ENCODE data around the gene DMD. TPM values are rescaled to one million over a fixed set of nuclear protein-coding genes. Genes with fewer than 3 reads are reported as not detected.

The DMD gene
- total and polyA plus RNA-seq, 2 of the 8 experiments (the other 6 are each of a cell fraction or from before 2014, with no cell fraction given), result 4.8 to 7.4 TPM

- Histone ChIP-seq H3K36me3 (ENCODE audit: control insufficient read depth in 2 of 4, insufficient read depth in 4 of 4, low read length in 3 of 4) (no peaks in the 10 kb centered on the region), H2AK5ac (ENCODE audit: low read depth, low read length) (no peak overlapping the region), H2BK12ac (ENCODE audit: low read depth, low read length) (no peak overlapping the region), H3K23me2 (ENCODE audit: low read depth, low read length) (no peaks in the 10 kb centered on the region), H3K27me3 (replicated peaks in 1 of 4; ENCODE audit: control insufficient read depth in 3 of 4, extremely low read depth in 1 of 4, insufficient read depth in 3 of 4, low read length in 3 of 4) (no peaks in the 10 kb centered on the region), H3K9ac (replicated peaks in 1 of 4; ENCODE audit: extremely low read depth in 1 of 4, low read depth in 3 of 4, low read length in 3 of 4) (no peak overlapping the region), H3K14ac (ENCODE audit: insufficient read length) (no peak overlapping the region), H4K91ac (replicated peaks; ENCODE audit: insufficient read length, low read length) (no peak overlapping the region), H3K4me2 (ENCODE audit: insufficient read depth in 1 of 2, low read depth in 2 of 2, low read length in 2 of 2) (no peak overlapping the region), H3K79me2 (ENCODE audit: control insufficient read depth in 1 of 2, insufficient read depth in 2 of 2, low read length in 2 of 2) (no peaks in the 10 kb centered on the region), H3K18ac (ENCODE audit: extremely low read depth, low read length) (no peak overlapping the region), H3K27ac (ENCODE audit: low read depth, low read length) (no peak overlapping the region), H3K4ac (replicated peaks; ENCODE audit: insufficient read length, low read depth, low read length) (no peak overlapping the region), H4K8ac (ENCODE audit: extremely low read depth, insufficient read depth, low read length) (no peak overlapping the region), H3K9me3 (ENCODE audit: insufficient read depth in 2 of 2, low read depth in 1 of 2, low read length in 1 of 2) (no peaks in the 10 kb centered on the region), H3K4me3 (ENCODE audit: extremely low read depth in 1 of 4, insufficient read depth in 2 of 4, low read depth in 3 of 4, low read length in 4 of 4) (no peak overlapping the region), H2BK20ac (ENCODE audit: low read length) (no peak overlapping the region), H4K20me1 (replicated peaks in 1 of 2; ENCODE audit: control insufficient read depth in 1 of 2, insufficient read depth in 2 of 2, low read length in 2 of 2) (no peaks in the 10 kb centered on the region), H4K5ac (ENCODE audit: insufficient read length, low read depth, low read length) (no peak overlapping the region), H3K56ac (replicated peaks; ENCODE audit: insufficient read length, low read depth, low read length) (no peak overlapping the region), H3K23ac (ENCODE audit: insufficient read length) (no peak overlapping the region), H3K79me1 (ENCODE audit: low read depth, low read length) (no peaks in the 10 kb centered on the region), H2AFZ (ENCODE audit: low read length) (no peak overlapping the region), H3K4me1 (replicated peaks in 1 of 4; ENCODE audit: control insufficient read depth in 3 of 4, insufficient read depth in 4 of 4, low read length in 3 of 4) (no peaks in the 10 kb centered on the region), H2BK15ac (ENCODE audit: low read length) (no peak overlapping the region), H2BK5ac (ENCODE audit: low read depth, low read length) (no peak overlapping the region), H2BK120ac (replicated peaks; ENCODE audit: low read depth, low read length) (no peak overlapping the region)
- ChIA-PET POLR2A (ENCODE audit: partially characterized antibody) (no interaction called here), CTCF (ENCODE audit: partially characterized antibody) (no interaction called here)
- DNase-seq (ENCODE audit: low read depth in 1 of 2, low spot score in 2 of 2), result no peak
- FAIRE-seq, result no peak
- WGBS, 2 experiments (ENCODE audit: extremely low coverage in 1 of 2, insufficient coverage in 1 of 2, insufficient read length in 1 of 2, insufficient replicate concordance in 2 of 2, low coverage in 1 of 2, low lambda C conversion rate in 2 of 2, missing lambda C conversion rate in 1 of 2), result 88% methylated on average over 2 of the region's 2 CpGs; no CpG with 5 or more reads in 1 of the 2 experiments
- TF ChIP-seq GABPA (IDR thresholded peaks at IDR 0.05; ENCODE audit: borderline replicate concordance, insufficient read depth, low read length) (no peak), GTF2F1 (IDR thresholded peaks at IDR 0.05; ENCODE audit: borderline replicate concordance, low read depth, low read length) (no peak), RXRA (IDR thresholded peaks at IDR 0.05; ENCODE audit: insufficient read depth, low read depth, low read length) (no peak), HDAC2 (IDR thresholded peaks at IDR 0.05; ENCODE audit: borderline replicate concordance in 1 of 2, low read depth in 2 of 2, low read length in 2 of 2) (no peak), JUND (IDR thresholded peaks at IDR 0.05; ENCODE audit: low read length) (no peak), EP300 (IDR thresholded peaks at IDR 0.05; ENCODE audit: borderline replicate concordance in 1 of 2, low read depth in 2 of 2, low read length in 2 of 2) (no peak)
These were observed 690.6 kb downstream of the DMD start for GRCh38 chrX:32520789-32521188.

All from H1 (cell line).